ENCODE data around the gene CUL3.

- no peak for TF ChIP-seq CTCF (IDR thresholded peaks at IDR 0.05)
- no peak for TF ChIP-seq POLR2A (IDR thresholded peaks at IDR 0.05)
- TF ChIP-seq EP300 (IDR thresholded peaks at IDR 0.05) = no peak
Measured at GRCh38 chr2:224595518-224595917, 10.4 kb upstream of the CUL3 start.
